GM12874 (cell line): ENCODE results near the gene KLHL33.

Experiments used
- CTCF ChIP-seq: IDR thresholded peaks from 2 replicates; pipeline ENCODE4 v1.5.1; 2011; ENCODE audit warnings: low read depth, mild to moderate bottlenecking, control low read depth, low read length, moderate library complexity; ENCODE audit not compliant: insufficient read depth

KLHL33 gene

GRCh38 chr14:20427231-20428009 lies 8.5 kb downstream of the KLHL33 start:
- TF ChIP-seq CTCF: no peak

GRCh38 chr14:20424851-20425250 lies 11.1 kb downstream of the KLHL33 start:
- no peak for TF ChIP-seq CTCF

GRCh38 chr14:20422886-20423285 lies 13.1 kb downstream of the KLHL33 start:
- no peak for TF ChIP-seq CTCF

- no peak for TF ChIP-seq CTCF
Measured at GRCh38 chr14:20421267-20421666, 14.7 kb downstream of the KLHL33 start.

GRCh38 chr14:20419419-20419818 lies 16.5 kb downstream of the KLHL33 start:
- no peak for TF ChIP-seq CTCF

- TF ChIP-seq CTCF: no peak
Measured at GRCh38 chr14:20418501-20418909, 17.5 kb downstream of the KLHL33 start.

- no peak for TF ChIP-seq CTCF
Measured at GRCh38 chr14:20417250-20418186, 18.4 kb downstream of the KLHL33 start.
